Activated T-helper 9 cell treated with anti-CD3 and anti-CD28 coated beads, Interleukin-2, amount 50 U/mL, for 16 hours (primary cell): ENCODE data around the gene ALG12.

Source experiments
- DNase-seq: peaks from one replicate; pipeline ENCODE4 v3.0.0-alpha.2; 2020; ENCODE audit warnings: low read depth

The ALG12 gene

DNA sequence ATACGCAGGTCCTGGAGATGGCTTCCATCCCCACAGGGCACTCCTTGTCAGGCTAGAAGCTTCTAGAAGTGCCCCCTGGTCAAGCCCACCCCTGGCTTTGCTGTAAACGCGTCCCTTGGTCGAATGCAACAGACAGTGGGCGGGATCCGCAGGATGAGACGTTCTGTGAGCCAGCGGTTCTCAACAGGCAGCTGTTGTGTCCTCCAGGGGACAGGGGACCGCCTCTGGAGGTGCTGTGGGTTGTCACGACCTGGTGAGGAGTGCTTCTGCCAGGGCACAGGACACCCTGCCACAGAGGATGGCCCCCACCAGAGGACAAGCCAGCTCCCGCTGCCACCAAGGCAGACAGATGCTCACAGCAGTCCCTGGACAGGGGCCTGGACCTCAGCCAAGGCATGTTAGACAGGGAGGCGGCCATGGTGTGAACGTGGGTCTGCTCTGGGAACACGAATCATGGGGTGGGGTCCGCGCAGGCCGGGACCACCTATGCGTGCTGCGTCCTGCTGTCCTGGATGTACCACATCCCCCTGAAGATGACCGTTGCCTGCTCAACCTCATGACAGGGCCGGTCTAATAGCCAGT is 11.8 kb upstream of the ALG12 start:
- DNase-seq: no peak

DNA sequence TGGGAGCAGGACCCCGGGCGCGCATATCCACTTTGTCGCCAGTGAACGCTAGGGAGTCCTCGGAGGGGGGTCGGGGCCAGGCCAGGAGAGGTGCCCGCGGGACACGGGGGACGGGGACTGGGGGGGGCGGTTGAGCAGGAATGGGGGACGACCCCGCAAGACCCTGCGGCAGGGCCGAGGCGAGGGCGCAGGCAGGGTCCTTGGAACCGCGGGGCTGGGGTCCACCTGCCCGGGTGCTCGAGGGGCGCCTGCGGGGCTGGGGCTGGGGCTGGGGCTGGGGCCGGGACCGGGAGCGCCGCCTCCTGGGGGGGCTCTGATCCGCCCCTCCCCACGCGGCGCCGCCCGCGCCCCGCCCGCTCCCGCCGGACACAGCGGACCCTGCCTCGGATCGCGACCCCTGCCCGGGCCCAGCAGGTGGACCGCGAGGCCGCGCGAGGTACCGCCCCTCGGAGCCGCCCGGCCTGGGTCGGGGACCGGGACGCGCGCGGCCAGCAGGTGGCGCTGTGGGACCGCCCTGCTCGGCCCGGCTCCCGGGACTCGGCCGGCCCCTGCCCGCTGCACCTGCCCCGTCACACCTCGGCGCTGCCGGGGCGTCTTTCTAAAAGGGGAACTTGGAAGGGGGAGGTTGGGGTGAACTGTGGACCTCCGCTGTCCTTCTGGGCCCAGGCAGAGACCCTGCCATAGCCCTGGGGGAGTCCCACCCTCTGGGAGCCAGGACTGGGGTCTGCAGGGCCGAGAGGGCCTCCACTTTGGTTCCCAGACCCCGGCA is 11.2 kb upstream of the ALG12 start:
- peak; percentile 72 for DNase-seq

DNA sequence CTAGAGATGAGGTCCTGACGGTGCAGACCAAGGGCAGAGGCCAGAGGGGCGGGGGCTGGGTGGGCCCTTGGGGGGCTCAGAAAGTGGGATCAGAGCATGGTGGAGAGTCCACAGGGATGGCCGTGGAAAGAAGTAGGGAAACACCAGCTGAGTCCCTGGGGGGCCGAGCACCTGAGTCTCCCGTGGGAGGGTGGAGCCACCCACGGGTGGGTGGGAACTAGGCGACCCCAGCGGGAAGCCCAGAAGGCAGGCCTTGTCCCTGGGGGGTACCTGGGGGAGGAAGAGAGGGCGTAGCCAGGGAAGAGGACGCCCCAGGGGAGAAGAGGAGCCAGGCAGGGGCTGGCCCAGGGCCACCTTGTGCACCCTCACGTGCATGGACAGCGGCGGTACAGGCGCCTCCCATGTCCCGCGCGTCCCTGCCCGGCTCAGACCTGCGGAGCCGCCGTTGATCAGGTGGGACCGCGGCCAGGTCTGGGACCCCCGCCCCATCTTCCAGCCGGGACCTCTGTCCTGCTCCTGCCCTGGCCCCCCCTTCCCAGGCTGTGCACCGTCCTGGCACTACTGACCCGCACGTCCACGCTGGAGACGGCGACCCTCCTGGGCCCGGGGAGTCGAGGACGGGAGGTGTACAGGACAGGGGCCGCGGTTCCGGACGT is 10.4 kb upstream of the ALG12 start:
- no peak for DNase-seq

DNA sequence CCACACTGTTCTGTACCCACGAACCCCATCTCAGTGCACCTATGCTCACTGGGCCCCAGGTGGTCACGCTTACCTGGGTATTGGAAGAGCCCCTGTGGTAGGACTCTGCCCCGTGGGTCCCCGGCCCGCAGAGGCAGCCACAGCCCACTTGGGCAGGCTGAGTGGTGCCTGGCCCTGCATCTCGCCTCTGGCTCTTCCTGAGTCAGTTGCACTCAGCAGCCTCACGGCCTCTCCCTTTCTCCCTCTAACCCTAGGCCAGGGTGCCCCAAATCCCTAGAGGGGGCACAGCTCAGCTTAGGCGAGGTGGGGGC is 9.9 kb upstream of the ALG12 start:
- DNase-seq: no peak

DNA sequence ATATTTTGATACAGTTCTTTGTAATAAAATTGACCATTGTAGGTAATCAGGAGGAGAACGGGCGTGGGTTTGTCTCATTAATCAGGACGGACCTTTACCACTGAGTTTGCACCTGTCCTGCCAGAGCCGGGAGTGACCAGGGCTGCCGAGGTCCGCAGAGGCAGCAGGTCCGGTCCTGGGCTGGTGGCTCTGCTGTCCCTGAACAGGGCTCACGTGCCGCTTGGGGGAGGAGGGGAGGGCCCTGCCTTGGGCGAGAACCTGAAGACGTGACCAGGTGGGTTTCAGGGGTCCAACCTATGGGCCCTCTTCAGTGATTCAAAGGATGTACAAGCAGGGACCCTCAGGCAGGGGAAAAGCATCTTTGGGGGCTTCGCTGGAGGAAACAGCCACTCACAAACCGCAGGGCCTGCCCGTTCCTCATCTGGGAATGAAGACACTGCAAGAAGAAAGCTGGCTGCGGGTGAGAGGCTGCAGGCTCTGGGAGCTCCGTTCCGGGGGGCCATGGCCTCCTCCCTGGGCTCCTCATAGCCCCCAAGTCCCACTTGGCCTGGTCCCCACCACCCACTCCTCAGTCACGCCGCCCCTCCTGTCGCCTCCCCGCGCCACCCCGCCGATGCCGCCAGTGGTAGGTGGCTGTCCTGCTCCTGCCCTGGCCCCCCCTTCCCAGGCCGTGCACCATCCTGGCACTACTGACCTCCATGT is 9.4 kb upstream of the ALG12 start:
- no peak for DNase-seq

DNA sequence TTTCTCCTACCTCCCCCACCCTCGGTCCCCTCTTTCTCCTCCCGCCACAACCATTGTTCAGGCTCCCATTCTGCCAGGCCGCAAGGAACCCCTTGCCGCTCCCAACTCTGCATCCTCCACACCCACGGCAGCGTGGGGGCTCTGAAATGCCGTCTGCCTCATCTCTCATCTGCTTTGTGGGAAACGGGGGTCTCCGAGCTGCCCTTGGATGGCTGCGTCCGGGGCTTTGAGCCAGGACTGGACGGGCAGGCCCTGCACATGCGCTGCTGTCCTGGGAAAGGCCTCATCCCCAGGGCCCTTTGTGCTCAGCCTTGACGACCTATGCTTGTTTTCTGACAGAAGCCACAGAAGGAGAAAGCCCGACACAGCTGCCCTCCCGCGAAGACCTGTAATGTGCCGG is 8.7 kb upstream of the ALG12 start:
- DNase-seq: no peak

DNA sequence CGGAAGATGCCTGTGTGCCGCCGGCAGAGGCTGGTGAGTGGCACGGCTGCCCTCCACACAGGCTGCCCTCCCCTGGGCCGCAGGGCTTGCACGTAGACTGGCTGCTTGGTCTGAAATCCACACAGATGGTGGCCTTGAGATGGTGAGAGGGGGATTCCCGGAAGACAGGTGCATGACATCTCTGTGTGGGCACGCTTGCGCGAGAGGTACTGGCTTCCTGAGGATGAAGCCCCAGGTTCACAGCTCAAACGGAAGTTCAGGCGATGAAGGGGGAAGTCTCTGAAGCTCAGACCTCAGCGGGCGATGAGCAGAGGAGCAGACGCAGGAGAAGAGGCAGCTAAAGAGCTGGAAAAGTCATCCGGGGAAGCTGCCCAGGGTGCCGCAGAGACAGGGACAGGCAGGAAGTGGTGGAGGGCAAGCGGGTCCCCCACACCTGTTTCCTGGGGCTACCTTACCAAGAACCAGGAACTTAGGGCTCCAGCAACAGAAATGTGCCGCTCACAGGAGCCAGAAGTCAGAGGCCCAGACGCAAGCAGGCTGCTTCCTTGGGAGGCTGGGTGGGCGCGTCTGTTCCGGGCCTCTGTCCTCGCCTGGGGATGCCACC is 7.4 kb upstream of the ALG12 start:
- peak; percentile 61 for DNase-seq

DNA sequence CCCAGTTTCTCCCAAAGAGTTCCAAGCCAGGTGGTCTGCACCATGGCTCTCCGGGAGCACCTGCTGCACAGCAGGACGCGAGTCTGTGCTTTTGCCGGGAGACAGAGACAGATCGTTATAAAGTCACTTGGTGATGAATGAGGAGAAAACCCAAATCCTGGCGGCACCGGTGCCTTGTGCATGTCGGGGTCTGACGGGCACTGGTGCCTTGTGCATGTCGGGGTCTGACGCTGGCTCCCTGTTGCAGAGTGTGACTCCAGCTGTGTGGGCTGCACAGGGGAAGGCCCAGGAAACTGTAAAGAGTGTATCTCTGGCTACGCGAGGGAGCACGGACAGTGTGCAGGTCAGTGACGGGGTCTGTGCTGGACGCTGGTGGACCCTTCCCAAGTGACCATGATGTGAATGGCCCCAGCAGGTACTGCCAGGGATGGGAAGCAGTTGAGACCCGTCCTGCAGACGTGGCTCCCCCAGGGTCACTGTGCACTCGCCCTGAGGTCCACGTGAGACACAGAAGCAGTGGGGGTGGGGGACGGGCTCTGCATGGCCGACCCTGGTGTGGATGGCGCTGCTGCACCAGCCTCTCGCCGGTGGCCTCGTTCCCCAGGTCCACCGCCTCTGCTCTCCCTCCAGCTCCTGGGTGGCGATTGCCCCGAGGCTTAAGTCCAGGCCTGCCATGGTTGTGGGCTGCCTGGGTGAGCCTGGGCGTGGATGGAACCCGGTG is 6.0 kb upstream of the ALG12 start:
- no peak for DNase-seq

DNA sequence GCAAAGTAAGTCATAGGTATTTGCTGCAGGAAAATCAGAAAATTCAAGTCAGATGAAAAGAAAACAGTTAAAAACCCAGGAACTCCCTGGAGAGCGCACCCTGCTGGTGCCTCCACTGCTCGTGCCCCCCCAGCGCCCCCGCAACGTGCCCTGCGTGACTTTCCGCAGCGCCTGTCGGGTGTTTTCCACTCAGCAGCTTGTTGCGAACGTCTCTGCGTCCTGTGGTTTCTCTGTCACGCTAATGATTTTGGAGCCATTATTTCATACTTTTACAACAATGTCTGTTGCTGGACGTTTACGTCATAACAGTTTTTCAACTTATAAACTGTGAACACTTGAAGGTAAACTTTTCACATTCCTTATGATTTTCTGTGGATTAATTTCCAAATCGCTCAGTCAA is 5.2 kb upstream of the ALG12 start:
- DNase-seq: no peak

DNA sequence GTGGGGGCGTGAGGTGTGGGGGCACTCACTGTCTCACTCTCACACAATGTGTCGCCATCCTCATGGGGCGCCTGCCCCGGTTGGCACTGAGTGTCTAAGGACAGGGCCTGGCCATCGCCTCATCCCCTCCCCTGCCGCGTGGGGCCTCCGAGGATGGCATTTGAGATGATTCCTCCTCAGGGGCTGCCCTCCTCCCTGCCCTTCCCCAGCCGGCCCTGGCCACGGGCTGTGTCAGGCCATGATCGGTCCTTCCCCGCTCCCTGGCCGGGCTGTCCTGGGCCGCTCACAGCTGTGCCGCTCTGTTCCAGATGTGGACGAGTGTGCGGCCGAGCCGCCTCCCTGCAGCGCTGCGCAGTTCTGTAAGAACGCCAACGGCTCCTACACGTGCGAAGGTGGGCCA is 4.7 kb upstream of the ALG12 start:
- no peak for DNase-seq

DNA sequence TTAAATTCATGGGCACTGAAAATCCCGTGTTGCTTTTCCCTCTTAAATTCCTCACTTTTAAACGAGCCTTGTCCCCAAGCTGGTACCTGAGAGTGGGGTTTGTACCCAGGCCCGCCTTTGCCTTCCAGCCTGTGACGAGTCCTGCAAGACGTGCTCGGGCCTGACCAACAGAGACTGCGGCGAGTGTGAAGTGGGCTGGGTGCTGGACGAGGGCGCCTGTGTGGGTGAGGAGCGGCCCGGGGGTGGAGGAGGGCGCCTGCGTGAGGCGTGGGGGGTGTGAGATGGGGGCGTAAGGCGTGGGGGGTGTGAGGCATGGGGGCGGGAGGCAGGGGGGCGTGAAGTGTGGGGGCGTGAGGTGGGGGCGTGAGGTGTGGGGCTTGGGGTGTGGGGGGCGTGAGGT is 4.2 kb upstream of the ALG12 start:
- DNase-seq: no peak

DNA sequence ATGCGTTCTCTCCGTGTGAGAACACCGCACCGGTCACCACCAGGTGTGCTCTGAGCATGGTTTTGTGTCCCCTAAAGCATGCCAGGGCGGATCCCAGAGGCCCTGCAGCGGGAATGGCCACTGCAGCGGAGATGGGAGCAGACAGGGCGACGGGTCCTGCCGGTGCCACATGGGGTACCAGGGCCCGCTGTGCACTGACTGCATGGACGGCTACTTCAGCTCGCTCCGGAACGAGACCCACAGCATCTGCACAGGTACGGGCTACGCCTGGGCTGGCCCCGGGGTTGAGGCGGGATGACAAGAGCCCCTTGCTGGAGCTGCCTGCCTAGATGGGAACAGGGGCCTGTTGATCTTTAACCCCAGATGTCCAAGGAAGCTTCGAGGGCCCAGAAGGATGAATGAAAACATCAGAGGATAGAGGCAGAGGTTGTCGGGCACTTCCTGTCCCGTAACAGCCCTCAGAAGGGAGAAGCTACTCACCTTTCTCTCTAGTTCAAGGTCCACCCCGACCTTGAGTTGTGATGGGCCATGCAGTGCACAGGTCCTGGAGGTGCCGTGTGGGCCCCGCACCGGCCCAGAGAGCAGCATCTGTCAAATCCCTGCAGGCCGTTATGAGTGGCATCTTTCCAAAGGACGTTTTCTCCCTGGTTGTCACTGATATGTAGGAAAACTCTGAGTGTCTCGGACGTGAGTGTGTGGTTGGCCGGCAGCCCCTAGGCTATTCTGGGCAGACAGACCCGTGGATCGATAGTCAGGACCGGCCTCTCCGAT is 3.5 kb upstream of the ALG12 start:
- DNase-seq: no peak

DNA sequence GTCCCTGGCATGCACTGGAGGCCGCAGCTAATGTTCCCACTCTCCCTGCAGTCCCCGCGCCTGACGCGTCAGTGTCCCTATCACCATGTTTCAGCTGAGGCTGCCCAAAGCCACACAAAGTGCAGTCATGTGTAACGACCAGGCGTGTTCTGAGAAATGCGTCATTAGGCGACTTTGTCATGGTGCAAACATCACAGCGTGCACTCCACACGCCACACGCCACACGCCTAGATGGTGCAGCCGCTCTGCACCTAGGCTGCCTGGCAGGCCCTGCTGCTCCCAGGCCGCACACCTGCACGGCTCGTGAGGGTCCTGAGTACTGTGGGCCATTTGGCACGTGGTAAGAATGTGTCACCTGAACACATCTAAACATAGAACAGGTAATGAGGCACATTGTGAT is 2.6 kb upstream of the ALG12 start:
- DNase-seq: no peak

DNA sequence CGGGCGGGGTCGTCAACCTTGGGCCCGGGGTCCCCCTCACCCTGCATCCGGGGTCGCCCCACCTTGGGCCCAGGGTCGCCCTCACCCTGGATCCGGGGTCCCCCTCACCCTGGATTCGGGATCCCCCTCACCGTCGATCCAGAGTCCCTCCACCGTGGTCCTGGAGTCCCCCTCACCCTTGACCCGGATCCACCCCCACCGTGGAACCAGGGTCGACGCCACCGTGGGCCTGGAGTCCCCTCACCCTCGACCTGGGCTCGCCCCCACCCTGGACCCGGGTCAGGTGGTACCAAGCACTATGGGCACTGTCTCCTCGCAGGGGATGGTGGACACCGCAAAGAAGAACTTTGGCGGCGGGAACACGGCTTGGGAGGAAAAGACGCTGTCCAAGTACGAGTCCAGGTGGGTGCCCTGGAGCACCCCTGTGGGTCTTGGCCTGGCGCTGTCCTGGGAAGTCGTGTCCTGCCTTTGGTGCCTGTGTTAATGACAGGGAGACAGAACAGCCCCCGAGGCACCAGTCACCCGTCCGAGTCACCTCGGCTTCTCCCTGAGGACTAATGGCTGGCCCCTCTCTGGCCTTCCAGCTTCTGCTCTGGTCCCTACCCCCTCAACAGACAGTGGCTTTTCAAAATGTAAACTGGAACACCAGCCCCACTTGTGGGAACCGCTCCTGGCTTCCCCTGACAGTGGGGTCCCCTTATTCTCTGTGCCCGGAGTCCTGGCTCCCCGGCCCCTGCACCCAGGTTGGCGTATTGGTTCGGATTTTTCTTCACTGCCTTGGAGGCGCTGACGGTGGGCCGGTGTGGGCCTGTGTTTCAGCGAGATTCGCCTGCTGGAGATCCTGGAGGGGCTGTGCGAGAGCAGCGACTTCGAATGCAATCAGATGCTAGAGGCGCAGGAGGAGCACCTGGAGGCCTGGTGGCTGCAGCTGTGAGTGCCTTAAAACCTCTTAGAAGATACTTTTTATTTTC is 958 bp upstream of the ALG12 start:
- no peak for DNase-seq

DNA sequence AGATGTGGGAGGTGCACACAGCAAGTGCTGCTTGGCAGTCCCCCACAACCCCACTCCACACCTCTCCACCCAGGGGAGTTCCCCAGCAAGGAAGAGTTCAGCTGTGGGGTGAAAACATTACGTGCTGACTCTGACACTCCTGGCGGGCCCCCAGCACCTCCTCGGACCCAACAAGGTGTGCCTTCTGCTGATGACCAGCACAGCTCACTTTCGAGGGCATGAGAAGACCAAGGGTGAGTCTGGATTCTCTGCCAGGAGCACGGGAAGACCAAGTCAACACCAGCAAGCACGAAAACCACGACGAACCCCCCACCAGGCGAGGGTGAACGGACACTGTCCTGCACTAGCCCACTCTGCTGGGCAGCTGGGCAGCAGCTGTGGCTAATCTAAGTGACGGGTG is 1.4 kb downstream of the ALG12 start:
- no peak for DNase-seq

DNA sequence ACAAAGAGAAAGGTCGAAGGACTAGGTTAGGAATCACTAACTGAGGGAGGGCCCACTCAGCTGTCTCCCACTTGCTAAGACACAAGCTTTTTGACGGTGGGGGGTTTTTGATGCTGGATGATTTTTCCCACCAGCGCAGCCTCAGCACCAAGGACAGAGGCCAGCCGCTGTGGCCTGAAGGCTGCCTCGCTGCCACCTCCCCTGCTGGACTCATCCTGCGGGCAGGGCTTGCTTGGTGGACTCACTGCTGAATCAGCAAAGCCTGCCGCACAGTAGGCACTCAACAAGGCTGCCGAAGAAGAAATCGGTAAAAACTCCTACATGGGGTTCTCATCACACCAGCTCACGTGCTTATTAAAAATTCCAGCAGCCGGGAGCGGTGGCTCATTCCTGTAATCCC is 2.6 kb downstream of the ALG12 start:
- DNase-seq: no peak

DNA sequence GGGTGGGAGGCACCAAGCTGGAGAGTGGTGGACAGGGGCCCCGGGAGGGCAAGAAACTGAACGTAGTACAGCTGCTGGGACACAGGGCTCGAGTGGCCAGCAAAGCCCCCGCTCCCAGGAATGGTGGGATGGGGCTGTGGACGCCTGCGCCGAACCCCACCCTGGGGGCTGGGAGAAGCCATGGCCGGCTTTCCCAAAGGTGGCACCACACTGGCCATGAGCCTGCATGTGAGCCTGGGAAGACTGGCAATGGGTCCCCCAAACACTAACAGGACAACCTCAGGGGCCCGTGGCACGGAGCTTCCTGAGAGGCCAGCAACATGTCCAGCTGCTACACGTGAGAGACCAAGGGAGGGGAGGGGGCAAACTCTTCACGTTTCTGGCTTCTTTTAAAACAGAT is 4.0 kb downstream of the ALG12 start:
- DNase-seq: no peak

DNA sequence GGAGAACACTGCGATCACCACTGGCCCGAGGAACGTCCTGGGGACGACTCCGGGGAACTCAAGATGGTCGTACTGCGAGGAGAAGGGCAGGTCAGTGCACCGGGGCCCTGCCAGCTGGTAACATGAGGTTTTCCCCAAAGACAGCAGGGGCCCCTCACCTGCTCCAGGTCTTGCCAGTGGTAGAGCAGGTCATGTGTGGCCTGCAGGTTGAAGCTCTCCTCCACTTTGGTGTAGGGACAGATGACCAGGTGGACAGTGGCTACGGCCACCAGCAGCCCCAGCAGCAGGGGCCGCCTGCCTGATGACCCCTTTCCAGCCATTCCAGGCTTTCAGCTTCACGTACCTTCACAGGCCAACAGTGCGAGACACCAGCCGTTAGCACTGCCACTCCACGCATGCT is 4.8 kb downstream of the ALG12 start:
- no peak for DNase-seq

DNA sequence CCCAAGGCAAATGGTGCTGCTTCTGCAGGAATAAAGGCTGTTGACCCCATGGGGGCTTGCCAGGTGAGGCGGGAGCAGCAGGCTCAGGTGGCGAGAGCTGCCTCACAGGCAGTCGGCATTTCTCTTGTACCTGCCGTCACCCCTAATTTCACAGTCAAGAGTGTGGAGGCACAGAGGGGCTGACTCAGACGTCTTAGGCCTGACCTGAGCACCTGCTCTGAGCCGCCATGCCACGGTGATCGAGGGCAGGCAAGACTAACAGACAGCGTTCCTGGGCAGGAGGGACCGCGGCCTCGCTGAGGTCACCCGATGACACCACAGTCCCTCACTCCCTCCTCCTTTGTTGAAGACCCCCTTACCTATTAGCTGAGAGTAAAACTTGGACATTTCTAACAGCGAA is 5.2 kb downstream of the ALG12 start:
- DNase-seq: no peak
